Urinary bladder (tissue), 4 donors: ENCODE measurements around the gene HARS1. TPM values are rescaled to one million over a fixed set of nuclear protein-coding genes. Genes with fewer than 3 reads are reported as not detected.
"Not testable (repeated sequence)": the region's sequence is repeated elsewhere in the genome, so short reads cannot be mapped to it uniquely, and the experiment has no call there.

Experiments
- DNase-seq: peaks from one replicate; pipeline ENCODE4 v3.0.0-alpha.2; 2015; ENCODE audit errors: extremely low spot score
- H3K27ac ChIP-seq: one replicate; pipeline ENCODE4 v1.5.1; 2013; ENCODE audit warnings: low read depth, mild to moderate bottlenecking, moderate library complexity
- H3K36me3 ChIP-seq: one replicate; pipeline ENCODE4 v1.6.1; 2013; ENCODE audit warnings: mild to moderate bottlenecking, moderate library complexity; ENCODE audit not compliant: insufficient read depth
- H3K4me1 ChIP-seq: one replicate; pipeline ENCODE4 v1.6.1; 2013; ENCODE audit warnings: mild to moderate bottlenecking, moderate library complexity; ENCODE audit not compliant: insufficient read depth
- H3K4me3 ChIP-seq: one replicate; pipeline ENCODE4 v1.5.1; 2013; ENCODE audit warnings: low read depth, low read length
- WGBS: extraction: QIAGEN DNeasy Blood & Tissue Kit; methylation state at CpG from one replicate; pipeline ENCODE4 v1.1.7; 2013; 5-methylcytosine and 5-hydroxymethylcytosine counted together
- polyA plus RNA-seq: library from polyadenylated mRNA; stranded (reverse); fragments of 200-250 nt; gene quantifications from one replicate; pipeline ENCODE4 v1.2.3, GENCODE V29; 2013
- total RNA-seq: library from RNA; depleted of rRNA; stranded (reverse); fragments of >200 nt; gene quantifications from one replicate; pipeline ENCODE4 v1.2.3, GENCODE V29; 2014
- donor health status: healthy with polysubstance abuse.
- donor health status: healthy.

HARS1 gene
- total and polyA plus RNA-seq, 2 donors, result 31.9 to 50.5 TPM

- DNase-seq, result not testable (repeated sequence)
- WGBS, result 94% methylated on average over 9 of the region's 9 CpGs
These were observed 17.6 kb upstream of the HARS1 start for GRCh38 chr5:140708787-140709186.

GRCh38 chr5:140707812-140708211 lies 16.6 kb upstream of the HARS1 start:
- H3K36me3 ChIP-seq, result peaks cover 3% of the 10 kb centered on the region
- no peak overlapping the region for H3K27ac ChIP-seq
- no peaks in the 10 kb centered on the region for H3K4me1 ChIP-seq
- no peak for DNase-seq
- no peak overlapping the region for H3K4me3 ChIP-seq
- 84% methylated on average over 4 of the region's 4 CpGs for WGBS

More at GRCh38 chr5:140708787-140709186, 17.6 kb upstream of the HARS1 start:
- not testable (repeated sequence) for H3K4me1 ChIP-seq, H3K36me3 ChIP-seq, H3K27ac ChIP-seq, H3K4me3 ChIP-seq

GRCh38 chr5:140700177-140701144 lies 9.3 kb upstream of the HARS1 start, which contains the start of gene ZMAT2:
TSS of gene ZMAT2 (plus strand) at chr5:140700447. CDS start at chr5:140700461, 14 bp downstream.
- DNase-seq, result peak; percentile 96
- H3K4me3 ChIP-seq, result peak within 1 kb of the TSS; percentile 75
- H3K36me3 ChIP-seq, result peaks cover 3% of the 10 kb centered on the region
- 2% methylated on average over 44 of the region's 44 CpGs for WGBS
- peaks cover 5% of the 10 kb centered on the region for H3K4me1 ChIP-seq
- H3K27ac ChIP-seq, result no peak within 1 kb of the TSS

GRCh38 chr5:140696891-140697492 lies 5.8 kb upstream of the HARS1 start:
- H3K27ac ChIP-seq, result no peak overlapping the region
- H3K4me1 ChIP-seq, result peaks cover 5% of the 10 kb centered on the region
- 93% methylated on average over 4 of the region's 4 CpGs for WGBS
- H3K36me3 ChIP-seq, result peaks cover 1% of the 10 kb centered on the region
- no peak for DNase-seq
- no peak overlapping the region for H3K4me3 ChIP-seq

GRCh38 chr5:140694276-140694675 lies 3.1 kb upstream of the HARS1 start:
- WGBS, result 60% methylated on average over 5 of the region's 5 CpGs
- no peak for DNase-seq
- H3K4me3 ChIP-seq, result no peak overlapping the region
- no peaks in the 10 kb centered on the region for H3K4me1 ChIP-seq
- H3K36me3 ChIP-seq, result peaks cover 1% of the 10 kb centered on the region
- H3K27ac ChIP-seq, result no peak overlapping the region

- 51% methylated on average over 8 of the region's 8 CpGs for WGBS
- Histone ChIP-seq H3K4me1 (no peaks in the 10 kb centered on the region), H3K27ac (no peak overlapping the region), H3K4me3 (peak overlapping the region; percentile 66), H3K36me3 (peaks cover 1% of the 10 kb centered on the region)
- DNase-seq, result no peak
These were observed 716 bp downstream of the HARS1 start for GRCh38 chr5:140690376-140690932.

- Histone ChIP-seq H3K4me1 (no peaks in the 10 kb centered on the region), H3K36me3 (peaks cover 4% of the 10 kb centered on the region)
These were observed 12.2 kb downstream of the HARS1 start for GRCh38 chr5:140678993-140679392.

GRCh38 chr5:140677947-140678346 lies 13.2 kb downstream of the HARS1 start:
- 83% methylated on average over 3 of the region's 3 CpGs for WGBS
- Histone ChIP-seq H3K4me1 (no peaks in the 10 kb centered on the region), H3K27ac (no peak overlapping the region), H3K4me3 (no peak overlapping the region), H3K36me3 (peaks cover 4% of the 10 kb centered on the region)
- DNase-seq, result no peak

More at GRCh38 chr5:140678993-140679392, 12.2 kb downstream of the HARS1 start:
- 95% methylated on average over 7 of the region's 7 CpGs for WGBS
- DNase-seq, result no peak
- no peak overlapping the region for H3K27ac ChIP-seq
- H3K4me3 ChIP-seq, result no peak overlapping the region

GRCh38 chr5:140674629-140675028 lies 16.5 kb downstream of the HARS1 start:
- Histone ChIP-seq H3K36me3 (no peaks in the 10 kb centered on the region), H3K27ac (no peak overlapping the region), H3K4me1 (no peaks in the 10 kb centered on the region), H3K4me3 (no peak overlapping the region)
- WGBS, result 92% methylated on average over 4 of the region's 4 CpGs
- no peak for DNase-seq

- no peak for DNase-seq
- WGBS, result 83% methylated on average over 2 of the region's 2 CpGs
- no peak overlapping the region for H3K4me3 ChIP-seq
- H3K4me1 ChIP-seq, result no peaks in the 10 kb centered on the region
- H3K36me3 ChIP-seq, result no peaks in the 10 kb centered on the region
- no peak overlapping the region for H3K27ac ChIP-seq
These were observed 17.0 kb downstream of the HARS1 start for GRCh38 chr5:140674211-140674610.

GRCh38 chr5:140673187-140673976 lies 17.8 kb downstream of the HARS1 start, which contains the start of gene DND1:
TSS of gene DND1 (minus strand) at chr5:140673576. CDS start at chr5:140673542, 34 bp downstream.
- Histone ChIP-seq H3K4me3 (no peak within 1 kb of the TSS), H3K36me3 (no peaks in the 10 kb centered on the region), H3K4me1 (no peaks in the 10 kb centered on the region), H3K27ac (no peak within 1 kb of the TSS)
- no peak for DNase-seq
- WGBS, result 83% methylated on average over 45 of the region's 45 CpGs

- DNase-seq, result no peak
- H3K36me3 ChIP-seq, result no peaks in the 10 kb centered on the region
- H3K27ac ChIP-seq, result no peak overlapping the region
- H3K4me1 ChIP-seq, result no peaks in the 10 kb centered on the region
- H3K4me3 ChIP-seq, result no peak overlapping the region
- WGBS, result 44% methylated on average over 70 of the region's 70 CpGs
These were observed 18.5 kb downstream of the HARS1 start for GRCh38 chr5:140672455-140673186.
